ENCODE measurements around the gene ASF1A.
"Not testable (repeated sequence)": the region's sequence is repeated elsewhere in the genome, so short reads cannot be mapped to it uniquely, and the experiment has no call there.

The ASF1A gene

DNA sequence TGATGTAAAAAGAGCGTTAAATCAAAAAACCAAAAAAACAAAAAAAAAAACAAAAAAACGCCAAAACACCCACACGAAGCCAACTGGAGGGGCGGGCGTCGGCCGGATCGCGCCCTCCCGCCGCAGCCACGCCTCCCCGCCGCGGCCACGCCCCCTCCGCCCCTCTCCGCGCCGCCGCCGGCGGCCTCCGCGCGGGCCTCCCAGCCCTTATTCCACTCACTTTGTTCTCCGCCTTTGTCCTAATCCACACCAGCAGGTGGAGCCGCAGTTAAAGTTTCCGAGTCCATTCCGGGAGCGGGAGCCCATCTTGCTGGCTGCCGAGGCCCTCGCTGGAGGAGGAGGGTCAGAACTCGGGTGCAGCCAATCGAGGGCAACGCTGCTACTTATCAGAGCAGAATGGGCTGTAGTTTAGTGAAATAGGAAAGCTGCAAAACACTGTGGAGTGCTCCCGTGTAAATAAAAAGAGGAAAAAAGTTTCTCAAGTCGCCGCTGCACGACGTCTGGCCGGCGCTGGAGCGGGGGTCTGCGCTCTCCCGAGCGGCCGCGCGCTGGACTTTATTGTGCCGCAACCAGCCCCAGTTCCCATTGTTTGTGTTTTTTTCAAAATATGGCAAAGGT is at the start of gene ASF1A:
Gene ASF1A, plus strand, starts transcription at position 346 of the 618 bp plus-strand sequence. Its CDS starts 262 bp downstream, at position 608.
- DNase-seq = peak; percentile 99

DNA sequence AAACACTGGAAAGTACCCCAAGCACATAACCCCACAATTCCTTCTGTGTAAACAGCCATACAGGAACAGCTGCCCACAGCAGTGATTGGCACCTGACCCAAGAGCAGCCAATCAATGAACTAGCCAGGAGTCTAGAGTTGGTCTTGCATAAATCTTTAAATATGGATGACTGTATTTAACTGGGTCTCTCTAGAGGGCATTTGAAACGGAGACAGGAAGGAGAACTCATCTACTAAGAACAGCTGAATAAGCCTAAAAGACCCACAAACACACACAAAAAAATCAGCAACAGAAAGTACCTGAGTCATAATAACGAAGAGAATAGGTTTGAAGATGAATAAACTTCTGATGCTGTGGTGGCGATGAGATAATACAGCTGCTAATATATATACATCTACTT is 49.0 kb upstream of the ASF1A start:
- peak; percentile 80 for DNase-seq

DNA sequence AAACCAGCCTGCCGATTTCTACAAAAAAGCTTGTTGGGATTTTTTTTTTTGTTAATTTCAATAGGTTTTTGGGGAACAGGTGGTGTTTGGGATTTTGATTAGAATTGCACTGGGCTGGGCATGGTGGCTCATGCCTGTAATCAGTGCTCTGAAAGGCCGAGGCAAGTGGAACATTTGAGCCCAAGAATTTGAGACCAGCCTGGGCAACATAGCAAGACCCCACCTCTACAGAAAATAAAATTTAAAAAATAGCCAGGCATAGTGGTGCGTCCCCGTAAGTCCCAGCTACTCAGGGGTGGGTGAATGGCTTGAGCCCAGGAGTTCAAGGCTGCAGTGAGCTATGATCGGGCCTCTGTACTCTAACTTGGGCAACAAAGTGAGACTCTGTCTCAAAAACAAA is 40.5 kb upstream of the ASF1A start:
- DNase-seq = no peak

DNA sequence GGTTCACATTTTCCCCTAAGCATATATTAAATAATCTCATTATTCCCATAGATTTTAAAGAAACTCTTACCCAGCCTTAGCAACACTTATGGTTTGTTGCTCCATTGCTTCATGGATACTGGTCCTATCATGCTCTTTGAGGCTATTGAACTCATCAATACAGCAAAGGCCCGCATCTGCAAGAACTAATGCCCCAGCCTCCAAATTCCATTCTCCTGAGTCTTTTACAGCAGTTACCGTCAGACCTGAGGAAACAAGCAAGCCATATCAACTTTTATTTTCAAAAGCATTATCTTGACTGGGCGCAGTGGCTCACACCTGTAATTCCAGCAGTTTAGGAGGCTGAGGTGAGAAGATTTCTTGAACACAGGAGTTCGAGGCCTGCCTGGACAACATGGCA is 37.7 kb upstream of the ASF1A start:
- DNase-seq = no peak

DNA sequence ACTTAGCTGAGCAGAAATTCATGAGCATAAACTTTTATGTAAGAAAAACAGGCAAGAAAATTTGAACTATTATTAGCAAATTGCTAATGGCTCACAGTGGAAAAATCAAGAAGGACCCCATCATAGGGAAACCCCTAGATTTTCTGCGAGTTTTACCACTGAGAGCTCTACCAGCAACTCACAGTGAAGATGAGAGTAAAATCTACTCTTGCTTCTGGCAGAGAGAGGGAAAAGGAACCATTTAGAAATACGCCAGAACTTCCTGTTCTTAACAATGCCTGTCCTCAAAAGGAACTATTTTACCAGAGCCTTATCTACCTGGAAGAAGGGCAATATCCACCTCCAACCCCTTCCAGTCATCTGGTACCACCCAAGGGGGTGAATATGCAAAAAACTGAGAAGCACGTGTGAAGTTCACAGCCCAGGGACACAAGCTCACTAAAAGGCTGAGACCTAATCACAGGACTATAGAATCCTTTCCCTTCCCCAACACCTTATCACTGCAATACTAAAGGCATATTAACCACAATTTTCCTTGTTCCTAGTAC is 34.4 kb upstream of the ASF1A start:
- DNase-seq = no peak

DNA sequence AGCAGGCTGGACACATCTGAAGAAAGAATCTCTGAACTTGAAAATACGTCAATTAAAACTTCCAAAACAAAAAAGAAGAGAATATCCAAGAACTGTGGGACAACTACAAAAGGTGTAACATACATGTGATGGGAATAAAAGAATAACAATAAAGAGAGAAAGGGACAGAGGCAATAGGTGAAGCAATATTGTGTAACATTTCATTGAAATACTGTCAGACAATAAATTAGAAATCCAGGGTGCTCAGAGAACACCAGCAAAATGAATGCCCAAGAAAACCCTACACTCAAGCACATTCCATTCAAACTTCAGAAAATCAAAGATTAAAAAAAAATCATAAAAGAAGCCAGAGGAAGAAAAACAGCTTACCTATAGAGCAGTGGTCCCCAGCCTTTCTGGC is 33.6 kb upstream of the ASF1A start:
- DNase-seq = no peak

DNA sequence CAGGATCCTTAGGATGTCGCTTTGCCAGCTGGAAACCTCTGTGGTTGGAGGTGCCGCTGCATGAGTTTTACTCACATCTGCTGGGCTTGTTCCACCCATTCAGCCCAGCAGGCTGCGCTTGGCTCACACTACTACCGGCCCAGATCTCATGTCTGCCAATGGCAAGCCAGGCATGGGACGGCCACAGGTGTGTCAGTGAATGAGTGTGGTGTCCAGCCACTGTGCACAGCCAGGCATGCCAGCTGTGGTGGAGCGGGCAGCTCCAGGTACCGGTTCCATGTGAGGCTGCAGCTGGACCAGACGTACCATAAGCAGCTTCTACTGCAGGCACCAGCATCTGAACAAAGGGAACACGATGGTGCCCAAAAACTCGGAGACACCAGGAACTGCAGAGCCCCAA is 33.1 kb upstream of the ASF1A start:
- DNase-seq = no peak

DNA sequence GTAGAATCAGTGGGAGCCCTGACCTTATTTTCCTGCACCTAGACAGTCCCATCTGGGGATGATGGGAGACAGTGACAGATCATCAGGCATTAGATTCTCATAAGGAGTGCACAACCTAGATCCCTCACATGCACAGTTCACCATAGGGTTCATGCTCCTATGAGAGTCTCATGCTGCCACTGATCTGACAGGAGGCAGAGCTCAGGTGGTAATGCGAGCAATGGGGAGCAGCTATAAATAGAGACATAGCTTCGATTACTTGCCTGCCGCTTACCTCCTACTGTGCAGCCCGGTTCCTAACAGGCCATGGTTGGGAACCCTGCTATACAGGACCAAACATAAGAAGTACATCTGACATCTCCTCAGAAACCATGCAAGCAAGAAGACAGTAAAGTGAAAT is 31.5 kb upstream of the ASF1A start:
- DNase-seq = no peak

DNA sequence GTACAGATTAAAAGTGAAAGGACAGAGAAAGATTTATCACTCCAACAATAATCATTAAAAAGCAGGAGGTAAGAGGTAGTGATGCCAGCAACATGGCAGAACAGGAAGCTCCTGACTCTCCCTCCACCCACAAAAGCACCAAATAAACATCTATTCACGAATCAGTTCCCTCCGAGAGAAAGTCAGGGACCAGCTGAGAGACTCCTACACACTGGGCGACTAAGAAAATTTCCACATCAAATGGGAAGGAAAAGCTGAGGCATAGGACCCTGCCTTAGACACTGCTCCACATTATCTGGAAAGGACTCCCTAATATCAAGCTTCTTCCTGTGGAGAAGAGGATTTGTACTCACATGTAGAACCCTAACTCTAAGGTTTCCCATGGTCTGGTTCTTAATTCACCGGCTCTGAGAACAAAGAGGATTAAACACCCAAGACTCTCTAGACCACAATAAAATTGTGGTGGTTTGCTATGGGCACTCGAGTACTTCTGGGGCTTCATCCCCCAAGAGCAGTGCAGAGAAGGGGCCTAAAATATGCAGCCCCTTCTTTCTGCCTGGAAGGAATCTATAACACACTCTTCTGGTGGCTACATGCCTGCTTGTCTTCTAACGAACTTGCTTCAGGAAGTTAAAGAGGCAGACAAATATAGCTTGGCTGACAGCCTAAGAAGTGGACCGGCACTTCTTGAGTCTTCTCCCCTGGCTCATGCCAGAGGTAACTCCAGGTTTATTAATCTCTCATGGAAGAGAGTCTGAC is 29.4 kb upstream of the ASF1A start:
- no peak for DNase-seq

DNA sequence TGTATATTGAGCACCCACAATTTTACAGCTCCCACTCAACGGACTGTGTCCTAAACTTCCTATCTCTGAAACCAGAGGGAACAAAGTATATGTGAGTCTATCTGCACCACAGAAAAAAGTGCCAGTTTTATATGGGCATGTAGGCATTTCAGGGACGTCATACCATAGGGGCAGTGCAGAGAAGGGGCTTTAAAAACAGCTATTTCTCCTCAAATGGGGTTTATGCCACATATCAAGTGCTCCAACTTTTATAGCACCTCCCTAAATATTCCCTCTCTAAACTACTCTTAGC is 28.9 kb upstream of the ASF1A start:
- DNase-seq = no peak

DNA sequence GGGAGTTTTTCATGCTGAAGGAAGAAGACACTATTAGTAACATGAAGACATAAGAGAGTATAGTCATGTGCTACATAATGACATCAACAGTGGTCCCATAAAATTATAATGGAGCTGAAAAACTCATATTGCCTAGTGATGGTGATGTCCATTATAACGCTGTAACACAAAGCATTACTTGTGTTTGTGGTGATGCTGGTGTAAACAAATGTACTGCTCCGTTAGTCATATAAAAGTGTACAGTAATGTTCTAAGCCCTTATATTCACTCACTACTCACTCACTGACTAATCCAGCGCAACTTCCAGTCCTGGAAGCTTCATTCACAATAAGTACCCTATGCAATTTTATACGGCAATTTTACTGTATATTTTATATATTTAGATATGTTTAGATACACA is 26.8 kb upstream of the ASF1A start:
- no peak for DNase-seq

DNA sequence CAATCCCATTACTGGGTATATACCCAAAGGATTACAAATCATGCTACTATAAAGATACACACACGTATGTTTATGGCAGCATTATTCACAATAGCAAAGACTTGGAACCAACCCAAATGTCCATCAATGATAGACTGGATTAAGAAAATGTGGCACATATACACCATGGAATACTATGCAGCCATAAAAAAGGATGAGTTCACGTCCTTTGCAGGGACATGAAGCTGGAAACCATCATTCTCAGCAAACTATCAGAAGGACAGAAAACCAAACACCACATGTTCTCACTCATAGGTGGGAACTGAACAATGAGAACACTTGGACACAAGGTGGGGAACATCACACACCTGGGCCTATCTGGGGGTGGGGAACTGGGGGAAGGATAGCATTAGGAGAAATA is 25.1 kb upstream of the ASF1A start:
- DNase-seq = not testable (repeated sequence)

DNA sequence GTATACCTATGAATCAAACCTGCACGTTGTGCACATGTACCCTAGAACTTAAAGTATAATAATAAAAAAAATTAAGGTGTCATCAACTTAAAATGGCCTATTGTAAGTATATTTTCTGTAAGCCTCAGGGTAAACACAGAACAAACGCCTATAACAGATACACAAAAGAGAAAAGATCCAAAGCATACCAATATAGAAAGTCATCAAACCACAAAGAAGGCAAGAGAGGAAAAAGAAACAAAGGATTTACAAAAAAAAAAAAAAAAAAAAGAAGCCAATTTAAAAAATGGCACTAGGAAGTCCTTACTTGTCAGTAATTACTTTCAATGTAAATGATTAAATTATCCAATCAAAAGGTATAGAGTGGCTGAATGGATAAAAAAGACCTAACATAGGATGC is 24.6 kb upstream of the ASF1A start:
- DNase-seq = no peak

DNA sequence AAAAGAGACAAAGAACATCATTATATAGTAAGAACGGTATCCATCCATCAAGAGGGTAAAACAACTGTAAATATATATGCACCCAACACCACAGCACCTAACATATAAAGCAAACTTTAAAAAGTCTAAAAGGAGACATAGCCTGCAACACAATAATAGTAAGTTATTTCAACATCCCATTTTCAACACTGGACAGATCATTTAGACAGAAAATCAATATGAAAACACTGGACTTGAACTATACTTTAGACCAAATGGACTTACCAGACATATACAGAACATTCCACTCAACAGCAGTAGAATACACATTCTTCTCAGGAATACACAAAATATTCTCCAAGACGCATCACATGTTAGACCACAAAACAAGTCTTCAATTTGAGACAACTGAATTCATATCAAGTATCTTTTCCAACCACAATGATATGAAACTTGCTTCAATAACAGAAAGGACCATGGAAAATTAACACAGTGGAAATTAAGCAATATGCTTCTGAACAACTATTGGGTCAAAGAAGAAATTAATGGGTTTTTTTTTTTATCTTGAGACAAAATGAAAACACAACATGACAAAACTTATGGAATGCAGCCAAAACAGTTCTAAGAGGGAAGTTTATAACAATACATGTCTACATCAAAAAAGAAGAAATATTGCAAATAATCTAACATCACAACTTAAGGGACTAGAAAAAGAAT is 23.9 kb upstream of the ASF1A start:
- no peak for DNase-seq

DNA sequence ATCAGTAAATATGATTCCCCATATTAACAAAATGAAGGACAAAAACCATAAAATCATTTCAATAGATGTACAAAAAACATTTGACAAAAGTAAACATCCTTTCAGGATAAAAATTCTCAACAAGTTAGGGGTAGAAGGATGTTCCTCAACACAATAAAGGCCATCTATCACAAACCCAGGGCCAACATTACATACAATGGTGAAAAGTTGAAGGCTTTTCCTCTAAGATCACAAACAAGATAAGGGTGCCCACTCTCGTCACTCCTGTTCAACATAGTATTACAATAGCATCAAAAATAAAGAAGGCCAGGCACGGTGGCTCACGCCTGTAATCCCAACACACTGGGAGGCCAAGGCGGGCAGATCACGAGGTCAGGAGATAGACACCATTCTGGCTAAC is 22.6 kb upstream of the ASF1A start:
- no peak for DNase-seq

DNA sequence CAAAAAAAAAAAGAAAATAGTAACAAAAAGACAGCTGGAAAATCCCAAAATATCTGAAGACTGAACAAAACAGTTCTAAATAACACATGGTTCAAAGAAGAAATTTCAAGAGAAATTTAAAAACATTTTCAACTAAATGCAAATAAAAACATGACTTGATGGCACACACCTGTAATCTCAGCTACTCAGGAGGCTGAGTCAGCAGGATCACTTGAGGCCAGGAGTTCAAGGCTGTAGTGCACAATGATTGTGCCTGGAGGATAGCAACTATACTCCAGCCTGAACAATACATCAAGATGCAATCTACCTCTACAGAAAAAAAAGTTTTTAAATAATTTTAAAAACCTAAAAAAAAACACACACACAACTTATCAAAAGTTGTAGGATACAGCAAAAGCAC is 21.6 kb upstream of the ASF1A start:
- no peak for DNase-seq

DNA sequence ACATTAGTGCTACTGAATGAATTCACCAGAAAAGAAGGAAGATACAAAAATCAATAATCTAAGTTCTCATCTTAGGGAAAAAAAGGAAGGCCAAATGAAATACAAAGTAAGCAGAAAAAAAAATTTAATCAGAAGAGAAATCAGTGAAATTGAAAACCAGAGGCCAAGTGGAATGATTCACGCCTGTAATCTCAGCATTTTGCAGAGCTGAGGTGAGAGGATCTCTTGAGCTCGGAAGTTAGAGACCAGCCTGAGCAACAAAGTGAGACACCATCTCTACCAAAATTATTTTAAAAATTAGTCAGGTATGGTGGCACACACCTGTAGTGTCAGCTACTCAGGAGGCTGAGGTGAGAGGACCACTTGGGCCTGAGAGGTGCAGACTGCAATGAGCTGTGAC is 21.2 kb upstream of the ASF1A start:
- no peak for DNase-seq

DNA sequence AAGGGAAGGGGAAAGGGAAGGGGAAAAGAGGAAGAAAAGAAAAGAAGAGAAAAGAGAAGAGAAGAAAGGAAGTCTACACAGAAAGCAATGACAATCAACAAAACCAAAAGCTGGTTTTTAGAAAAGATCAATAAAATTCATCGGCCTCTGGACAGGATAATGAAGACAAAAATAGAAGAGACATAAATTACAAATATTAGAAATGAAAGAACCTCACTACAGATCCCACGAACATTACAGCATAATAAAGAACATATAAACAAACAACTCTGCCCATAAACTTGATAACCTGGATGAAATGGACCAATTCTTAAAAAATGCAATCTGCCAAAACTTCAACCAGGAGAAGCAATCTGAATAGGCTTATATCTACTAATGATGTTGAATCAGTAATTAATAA is 20.7 kb upstream of the ASF1A start:
- no peak for DNase-seq

DNA sequence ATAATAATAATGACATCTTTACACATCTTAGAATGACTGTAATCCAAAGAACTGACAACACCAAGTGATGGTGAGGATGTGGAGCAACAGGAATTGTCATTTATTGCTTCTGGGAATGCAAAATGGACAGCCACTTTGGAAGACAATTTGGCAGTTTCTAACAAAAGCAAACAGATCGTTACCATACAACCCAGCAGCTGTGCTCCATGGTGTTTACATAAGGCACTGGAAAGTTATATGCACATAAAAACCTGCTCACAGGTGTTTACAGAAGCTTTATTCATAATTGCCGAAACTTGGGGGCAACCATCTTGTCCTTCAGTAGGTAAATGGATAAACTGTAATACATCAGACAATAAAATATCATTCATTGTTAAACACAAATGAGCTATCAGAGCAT is 18.3 kb upstream of the ASF1A start:
- no peak for DNase-seq

DNA sequence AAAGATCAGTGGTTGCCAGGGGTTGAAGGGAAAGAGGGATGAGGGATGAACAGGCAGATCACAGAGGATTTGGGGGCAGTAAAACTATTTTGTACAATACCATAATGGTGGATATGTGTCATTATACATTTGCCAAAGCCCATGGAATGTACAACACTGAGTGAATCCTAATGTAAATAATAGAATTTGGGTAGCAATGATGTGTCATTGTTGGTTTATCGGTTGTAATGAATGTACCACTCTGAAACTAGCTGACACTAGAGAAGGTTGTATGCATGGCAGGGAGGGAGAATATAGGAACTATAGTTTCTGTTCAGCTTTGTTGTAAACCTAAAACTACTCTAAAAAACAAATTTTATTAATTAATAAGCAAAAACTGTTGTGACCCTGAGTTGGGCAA is 17.8 kb upstream of the ASF1A start:
- DNase-seq = no peak

DNA sequence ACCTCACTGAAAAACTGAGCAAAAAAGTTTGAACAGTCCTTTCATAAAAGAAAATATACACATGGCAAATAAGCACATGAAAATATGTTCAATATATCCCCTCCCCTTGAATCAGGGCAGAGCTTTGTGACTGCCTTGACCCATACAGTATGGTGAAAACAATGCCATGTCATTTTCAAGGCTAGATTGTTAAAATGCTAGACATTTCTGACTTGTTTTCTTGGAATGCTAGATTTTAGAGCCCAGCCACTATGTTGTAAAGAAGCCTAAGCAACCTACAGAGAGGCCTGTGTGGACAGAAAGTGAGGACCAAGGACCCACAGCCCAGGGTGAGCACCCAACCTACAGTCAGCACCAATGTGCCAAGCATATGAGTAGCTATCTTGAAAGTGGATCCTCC is 17.1 kb upstream of the ASF1A start:
- no peak for DNase-seq

DNA sequence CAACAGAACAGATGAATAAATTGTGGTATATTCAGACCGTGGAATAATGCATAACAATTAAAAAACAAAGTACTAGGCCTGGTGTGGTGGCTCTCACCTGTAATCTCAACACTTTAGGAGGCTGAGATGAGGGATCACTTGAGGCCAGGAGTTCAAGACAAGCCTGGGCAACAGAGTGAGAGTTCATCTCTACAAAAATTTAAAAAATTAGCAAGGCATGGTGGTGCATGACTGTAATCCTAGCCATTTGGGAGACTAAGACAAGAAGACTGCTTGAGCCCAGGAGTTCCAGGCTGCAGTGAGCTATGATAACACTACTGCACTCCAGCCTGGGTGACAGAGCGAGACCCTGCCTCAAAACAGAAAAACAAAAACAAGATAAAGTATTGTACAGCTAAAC is 16.1 kb upstream of the ASF1A start:
- no peak for DNase-seq

DNA sequence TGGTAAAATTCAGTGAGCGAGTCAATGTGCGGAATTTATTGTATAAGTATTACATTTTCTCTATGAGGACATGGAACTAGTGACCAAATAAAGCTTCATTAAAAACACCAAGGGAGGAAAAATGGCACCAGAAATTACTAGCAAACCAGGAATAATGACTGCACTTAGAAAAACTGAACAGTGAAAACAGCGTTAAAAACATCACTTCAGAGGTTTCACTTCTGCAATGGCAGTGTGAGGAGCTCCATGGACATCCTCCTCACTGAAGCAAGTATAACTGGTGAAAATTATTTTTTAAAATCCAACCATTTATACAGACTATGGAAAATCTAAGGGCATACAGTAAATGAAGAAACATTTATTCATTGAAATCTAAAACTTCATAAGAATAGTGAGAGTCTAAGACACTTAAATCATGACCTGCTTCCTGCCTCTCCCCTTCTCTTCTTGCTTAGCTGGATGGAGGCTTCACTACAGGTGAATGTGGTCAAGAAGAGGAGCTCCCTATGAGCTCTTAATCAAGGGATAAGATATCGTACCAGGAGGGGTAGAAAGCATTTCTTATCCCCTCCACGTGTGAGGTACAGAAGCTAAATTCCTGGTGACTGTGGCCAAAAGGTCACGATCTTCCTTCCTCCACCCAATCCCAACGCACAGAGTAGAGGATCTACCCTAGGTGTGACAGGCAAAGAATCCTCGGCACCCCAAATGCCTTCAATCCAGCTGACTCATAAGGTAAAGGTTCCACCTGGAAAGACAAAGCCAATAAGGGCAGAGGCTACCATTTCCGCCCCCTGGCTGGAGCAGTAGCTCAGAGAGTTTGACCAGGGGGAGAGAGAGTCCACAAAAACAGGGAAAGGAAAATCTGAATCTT is 12.3 kb upstream of the ASF1A start:
- no peak for DNase-seq

All from activated CD4-positive, alpha-beta T cell treated with anti-CD3 and anti-CD28 coated beads, Interleukin-2, Interleukin-6, amounts not matched to agents 100 ng/mL and 50 ng/mL, durations not matched to agents 16 hours and 8 hours (primary cell).